HG03139 (cell line): Measurements from ENCODE around the gene ZCCHC2.
A peak's percentile ranks its signal among the peaks of the same experiment; 100 is the strongest.

Source experiments
- ATAC-seq: cut with Tn5 transposase; IDR thresholded peaks from one replicate; pipeline ENCODE4 v1.9.1; 2021; ENCODE audit not compliant: unreplicated experiment

ZCCHC2 gene

GRCh38 chr18:62576845-62577512 is 54.2 kb downstream of the ZCCHC2 start:
- no peak for ATAC-seq

GRCh38 chr18:62577765-62578164 is 54.9 kb downstream of the ZCCHC2 start:
- ATAC-seq, result no peak

GRCh38 chr18:62578980-62579511 is 56.2 kb downstream of the ZCCHC2 start:
- ATAC-seq, result no peak

- ATAC-seq, result no peak
Observed at GRCh38 chr18:62583376-62583775, 60.6 kb downstream of the ZCCHC2 start.

GRCh38 chr18:62584241-62585120 is 61.7 kb downstream of the ZCCHC2 start:
- ATAC-seq, result peak; percentile 70

- ATAC-seq, result peak; percentile 18
Observed at GRCh38 chr18:62585274-62586150, 62.7 kb downstream of the ZCCHC2 start.

GRCh38 chr18:62586151-62586774 is 63.4 kb downstream of the ZCCHC2 start:
- ATAC-seq, result peak; percentile 67

- no peak for ATAC-seq
Observed at GRCh38 chr18:62586781-62587487, 64.1 kb downstream of the ZCCHC2 start.

GRCh38 chr18:62587689-62588088 is 64.9 kb downstream of the ZCCHC2 start:
- ATAC-seq, result no peak

GRCh38 chr18:62588217-62588616 is 65.4 kb downstream of the ZCCHC2 start:
- no peak for ATAC-seq

GRCh38 chr18:62590799-62591590 is 68.2 kb downstream of the ZCCHC2 start:
- ATAC-seq, result no peak

GRCh38 chr18:62596145-62597005 is 73.5 kb downstream of the ZCCHC2 start:
- ATAC-seq, result no peak

GRCh38 chr18:62601871-62602270 is 79.0 kb downstream of the ZCCHC2 start:
- no peak for ATAC-seq

- ATAC-seq, result no peak
Observed at GRCh38 chr18:62602706-62603105, 79.9 kb downstream of the ZCCHC2 start.

GRCh38 chr18:62603211-62603610 is 80.4 kb downstream of the ZCCHC2 start:
- ATAC-seq, result no peak

GRCh38 chr18:62603979-62604378 is 81.2 kb downstream of the ZCCHC2 start:
- ATAC-seq, result no peak

- no peak for ATAC-seq
Observed at GRCh38 chr18:62605685-62606084, 82.9 kb downstream of the ZCCHC2 start.

- no peak for ATAC-seq
Observed at GRCh38 chr18:62606106-62606505, 83.3 kb downstream of the ZCCHC2 start.
